A673 (cell line): ENCODE measurements around the gene TTC34.

Experiments
- CTCF ChIP-seq: fragments of 300-800, 200-600 bp; sonication (generic); conservative IDR thresholded peaks from 2 replicates; pipeline ENCODE4 v1.5.1; 2017; ENCODE audit warnings: low read depth, mild to moderate bottlenecking, antibody characterized with exemption, low read length, moderate library complexity, mixed read lengths
- EZH2 ChIP-seq: fragments of 200-600 bp; sonication (generic); IDR thresholded peaks from 2 replicates; pipeline ENCODE4 v1.6.1; 2017; ENCODE audit warnings: borderline replicate concordance, low read depth, mild to moderate bottlenecking, mixed read lengths, antibody characterized with exemption, low read length; ENCODE audit not compliant: poor library complexity, severe bottlenecking

GRCh38 chr1:2628191-2628932, 173.1 kb downstream of the TTC34 start:
- no peak for TF ChIP-seq CTCF
- TF ChIP-seq EZH2, result peak; percentile 69
